Hepatocyte (in vitro differentiated cells): ENCODE results near the gene ESYT3. TPM values are rescaled to one million over a fixed set of nuclear protein-coding genes. Genes with fewer than 3 reads are reported as not detected.

Source experiments
- DNase-seq: peaks from one replicate; pipeline ENCODE4 v3.0.0-alpha.2; 2016; ENCODE audit warnings: low spot score
- H2AFZ ChIP-seq: fragments of 200-600 bp; sonication (generic); 2 replicates; pipeline ENCODE4 v1.6.0; 2016; ENCODE audit warnings: antibody characterized with exemption, mild to moderate bottlenecking
- H3K27ac ChIP-seq: fragments of 200-600 bp; sonication (generic); 2 replicates; pipeline ENCODE4 v1.5.1; 2016; ENCODE audit warnings: mild to moderate bottlenecking
- H3K27me3 ChIP-seq: fragments of 200-600 bp; sonication (generic); 2 replicates; pipeline ENCODE4 v1.6.1; 2016
- H3K36me3 ChIP-seq: fragments of 200-600 bp; sonication (generic); replicated peaks from 2 replicates; pipeline ENCODE4 v1.5.1; 2016; ENCODE audit warnings: low read depth; ENCODE audit not compliant: insufficient read depth
- H3K4me1 ChIP-seq: fragments of 200-600 bp; sonication (generic); 2 replicates; pipeline ENCODE4 v1.5.1; 2016; ENCODE audit warnings: mild to moderate bottlenecking, moderate library complexity; ENCODE audit not compliant: insufficient read depth
- H3K4me2 ChIP-seq: fragments of 200-600 bp; sonication (generic); 2 replicates; pipeline ENCODE4 v1.6.0; 2016
- H3K4me3 ChIP-seq: fragments of 200-600 bp; sonication (generic); 2 replicates; pipeline ENCODE4 v1.5.1; 2016; ENCODE audit warnings: mild to moderate bottlenecking
- H3K79me2 ChIP-seq: fragments of 200-600 bp; sonication (generic); 2 replicates; pipeline ENCODE4 v1.6.0; 2017; ENCODE audit warnings: mild to moderate bottlenecking
- H3K9me2 ChIP-seq: fragments of 200-600 bp; sonication (generic); replicated peaks from 2 replicates; pipeline ENCODE4 v1.6.0; 2017; ENCODE audit warnings: mild to moderate bottlenecking; ENCODE audit not compliant: insufficient read depth
- H3K9me3 ChIP-seq: fragments of 200-600 bp; sonication (generic); 2 replicates; pipeline ENCODE4 v1.5.1; 2016; ENCODE audit warnings: low read depth, mild to moderate bottlenecking
- H4K20me1 ChIP-seq: fragments of 200-600 bp; sonication (generic); 2 replicates; pipeline ENCODE4 v1.6.0; 2016; ENCODE audit warnings: mild to moderate bottlenecking; ENCODE audit not compliant: insufficient read depth, poor library complexity, severe bottlenecking
- CTCF ChIP-seq: fragments of 200-600 bp; sonication (generic); IDR thresholded peaks from 2 replicates; pipeline ENCODE4 v1.5.1; 2016; ENCODE audit warnings: antibody characterized with exemption, mild to moderate bottlenecking; ENCODE audit not compliant: poor library complexity
- EZH2 ChIP-seq: fragments of 200-600 bp; sonication (generic); IDR thresholded peaks from 2 replicates; pipeline ENCODE4 v1.6.1; 2016; ENCODE audit warnings: antibody characterized with exemption, mild to moderate bottlenecking, borderline replicate concordance
- EZH2phosphoT487 ChIP-seq: fragments of 200-600 bp; sonication (generic); IDR thresholded peaks from one replicate; pipeline ENCODE4 v1.6.1; 2018; ENCODE audit warnings: antibody characterized with exemption, mild to moderate bottlenecking, low read depth, moderate library complexity; ENCODE audit not compliant: unreplicated experiment, severe bottlenecking
- WGBS: methylation state at CpG from one replicate; pipeline ENCODE4 v1.1.6; 2016; ENCODE audit warnings: low lambda C conversion rate; ENCODE audit errors: missing lambda C conversion rate; 5-methylcytosine and 5-hydroxymethylcytosine counted together
- polyA plus RNA-seq: library from polyadenylated mRNA; unstranded; fragments of >200 nt; fragmentation: Nextera tagmentation; extraction: Ambion mirVana; gene quantifications from 2 replicates; pipeline ENCODE4 v1.2.1, GENCODE V29; 2016
- total RNA-seq: library from RNA; depleted of rRNA; stranded (reverse); fragments of >200 nt; gene quantifications from 2 replicates; pipeline ENCODE4 v1.2.3, GENCODE V29; 2014

Gene ESYT3
- total and polyA plus RNA-seq, 2 experiments from 2014 or later: 0.47 to 1.1 TPM

GRCh38 chr3:138450181-138450580 is 15.8 kb downstream of the ESYT3 start:
- no peaks in the 10 kb centered on the region for H3K4me1 ChIP-seq
- H3K36me3 ChIP-seq: no peaks in the 10 kb centered on the region
- no peak for TF ChIP-seq CTCF
- no peak for TF ChIP-seq EZH2phosphoT487
- TF ChIP-seq EZH2: no peak
- 97% methylated on average over 7 of the region's 7 CpGs for WGBS
- H3K9me2 ChIP-seq: no peaks in the 10 kb centered on the region
- H3K4me3 ChIP-seq: no peak overlapping the region
- no peaks in the 10 kb centered on the region for H4K20me1 ChIP-seq
- no peaks in the 10 kb centered on the region for H3K9me3 ChIP-seq
- no peak overlapping the region for H2AFZ ChIP-seq
- H3K79me2 ChIP-seq: no peaks in the 10 kb centered on the region
- no peaks in the 10 kb centered on the region for H3K27me3 ChIP-seq
- DNase-seq: no peak
- no peak overlapping the region for H3K27ac ChIP-seq
- no peak overlapping the region for H3K4me2 ChIP-seq

GRCh38 chr3:138450704-138451424 is 16.4 kb downstream of the ESYT3 start:
- no peak for DNase-seq
- Histone ChIP-seq H3K79me2 (no peaks in the 10 kb centered on the region), H3K4me2 (no peak overlapping the region), H3K9me2 (no peaks in the 10 kb centered on the region), H3K4me1 (no peaks in the 10 kb centered on the region), H3K9me3 (no peaks in the 10 kb centered on the region), H3K27me3 (no peaks in the 10 kb centered on the region), H4K20me1 (no peaks in the 10 kb centered on the region), H3K4me3 (no peak overlapping the region), H3K36me3 (no peaks in the 10 kb centered on the region), H2AFZ (no peak overlapping the region), H3K27ac (no peak overlapping the region)
- no peak for TF ChIP-seq EZH2
- TF ChIP-seq EZH2phosphoT487: no peak
- TF ChIP-seq CTCF: no peak
- 76% methylated on average over 5 of the region's 6 CpGs for whole genome bisulfite sequencing

- Histone ChIP-seq H2AFZ (no peak overlapping the region), H3K27me3 (no peaks in the 10 kb centered on the region), H3K4me3 (no peak overlapping the region), H3K27ac (no peak overlapping the region), H4K20me1 (no peaks in the 10 kb centered on the region), H3K79me2 (no peaks in the 10 kb centered on the region), H3K9me2 (no peaks in the 10 kb centered on the region), H3K4me2 (no peak overlapping the region), H3K36me3 (no peaks in the 10 kb centered on the region), H3K9me3 (no peaks in the 10 kb centered on the region), H3K4me1 (no peaks in the 10 kb centered on the region)
- DNase-seq: no peak
- WGBS: 92% methylated on average over 43 of the region's 43 CpGs
- no peak for TF ChIP-seq EZH2phosphoT487
- no peak for TF ChIP-seq EZH2
- no peak for TF ChIP-seq CTCF
These were observed 17.3 kb downstream of the ESYT3 start for GRCh38 chr3:138451595-138452162.
